Liver (tissue), 9 donors: ENCODE measurements around the gene CMTM5. TPM values are rescaled to one million over a fixed set of nuclear protein-coding genes. Genes with fewer than 3 reads are reported as not detected.
"Not testable (repeated sequence)": the region's sequence is repeated elsewhere in the genome, so short reads cannot be mapped to it uniquely, and the experiment has no call there.

Experiments
- DNase-seq: peaks from one replicate; pipeline ENCODE4 v3.0.0-alpha.2; 2017; ENCODE audit warnings: low spot score
- H3K27ac ChIP-seq, 2 donors: one replicate each; pipeline ENCODE4 v1.7.0; 2013; ENCODE audit warnings: inconsistent platforms in 2 of 2, low read length in 2 of 2, control low read depth in 1 of 2, low read depth in 1 of 2, mild to moderate bottlenecking in 1 of 2
- H3K27me3 ChIP-seq, 4 donors: one replicate each; pipeline versions ENCODE4 v1.6.1 to v1.7.0; 2013; ENCODE audit warnings: low read length in 3 of 4, inconsistent platforms in 1 of 4, mild to moderate bottlenecking in 1 of 4, moderate library complexity in 1 of 4; ENCODE audit not compliant: control insufficient read depth in 4 of 4, insufficient read depth in 4 of 4
- H3K36me3 ChIP-seq, 4 donors: one replicate each; pipeline versions ENCODE4 v1.6.1 to v1.7.0; 2013; ENCODE audit warnings: low read length in 3 of 4, mild to moderate bottlenecking in 3 of 4, low read depth in 1 of 4, moderate library complexity in 1 of 4; ENCODE audit not compliant: control insufficient read depth in 4 of 4, insufficient read depth in 3 of 4
- H3K4me1 ChIP-seq, 4 donors: one replicate each; pipeline versions ENCODE4 v1.6.1 to v1.7.0; 2013; ENCODE audit warnings: low read length in 3 of 4, mild to moderate bottlenecking in 3 of 4, moderate library complexity in 1 of 4; ENCODE audit not compliant: control insufficient read depth in 4 of 4, insufficient read depth in 4 of 4
- H3K4me3 ChIP-seq, 3 donors: one replicate each; pipeline versions ENCODE4 v1.6.1 to v1.7.0; 2013; ENCODE audit warnings: low read length in 3 of 3, control low read depth in 1 of 3, low read depth in 1 of 3, mild to moderate bottlenecking in 1 of 3
- H3K9ac ChIP-seq, 2 donors: one replicate each; pipeline ENCODE4 v1.7.0; 2013; ENCODE audit warnings: low read length in 2 of 2, mild to moderate bottlenecking in 2 of 2, moderate library complexity in 2 of 2, control low read depth in 1 of 2, low read depth in 1 of 2
- H3K9me3 ChIP-seq, 4 donors: one replicate each; pipeline versions ENCODE4 v1.6.1 to v1.7.0; 2013; ENCODE audit warnings: low read length in 3 of 4; ENCODE audit not compliant: control insufficient read depth in 4 of 4
- FOXA1 ChIP-seq: IDR thresholded peaks from 2 replicates; pipeline ENCODE4 v1.6.1; 2016; ENCODE audit warnings: antibody characterized with exemption
- FOXA2 ChIP-seq: IDR thresholded peaks from 2 replicates; pipeline ENCODE4 v1.6.1; 2016; ENCODE audit warnings: antibody characterized with exemption
- GABPA ChIP-seq, 2 donors: IDR thresholded peaks in 1 of 2; conservative IDR thresholded peaks in 1 of 2; 2 replicates each; pipeline ENCODE4 v1.6.1; 2016; ENCODE audit warnings: antibody characterized with exemption in 2 of 2, mild to moderate bottlenecking in 1 of 2, moderate library complexity in 1 of 2
- HNF4G ChIP-seq: IDR thresholded peaks from 2 replicates; pipeline ENCODE4 v1.6.1; 2016; ENCODE audit warnings: antibody characterized with exemption
- JUND ChIP-seq, 2 donors: IDR thresholded peaks; 2 replicates each; pipeline ENCODE4 v1.6.1; 2016; ENCODE audit warnings: antibody characterized with exemption in 2 of 2
- RXRA ChIP-seq, 2 donors: IDR thresholded peaks; 2 replicates each; pipeline ENCODE4 v1.6.1; 2017 to 2018; ENCODE audit warnings: antibody characterized with exemption in 2 of 2, mild to moderate bottlenecking in 1 of 2
- TAF1 ChIP-seq: conservative IDR thresholded peaks from 2 replicates; pipeline ENCODE4 v1.6.1; 2016; ENCODE audit warnings: antibody characterized with exemption, mild to moderate bottlenecking
- WGBS: extraction: QIAGEN DNeasy Blood & Tissue Kit; methylation state at CpG from one replicate; pipeline ENCODE4 v1.1.7; 2013; 5-methylcytosine and 5-hydroxymethylcytosine counted together
- polyA plus RNA-seq, 2 donors: library from polyadenylated mRNA; stranded (reverse) in 1 of 2; unstranded in 1 of 2; fragments of 200-250 nt in 1 of 2; fragments of >200 nt in 1 of 2; fragmentation: Nextera tagmentation in 1 of 2; extraction: Ambion mirVana in 1 of 2; gene quantifications; one replicate each; pipeline versions ENCODE4 v1.2.1 to v1.2.3, GENCODE V29; 2013 to 2015
- total RNA-seq, 2 donors: library from RNA; depleted of rRNA; stranded (reverse); fragments of >200 nt; gene quantifications; one replicate each; pipeline ENCODE4 v1.2.3, GENCODE V29; 2014
- TF ChIP-seq, protein P1 (sequence below): IDR thresholded peaks from 2 replicates; pipeline ENCODE4 v1.6.1; 2016; ENCODE audit warnings: antibody characterized with exemption, mild to moderate bottlenecking
- TF ChIP-seq, protein P2 (sequence below): fragments of 150-350 bp; IDR thresholded peaks from 2 replicates; pipeline ENCODE4 v1.5.1; 2017; ENCODE audit warnings: improper control_type of control experiment, low read depth, low read length; ENCODE audit not compliant: missing input control
- TF ChIP-seq, protein P3 (sequence below): IDR thresholded peaks from 2 replicates; pipeline ENCODE4 v1.6.1; 2016; ENCODE audit warnings: antibody characterized with exemption
- TF ChIP-seq, protein P4 (sequence below): IDR thresholded peaks from 2 replicates; pipeline ENCODE4 v1.6.1; 2016; ENCODE audit warnings: antibody characterized with exemption
- TF ChIP-seq, protein P5 (sequence below): IDR thresholded peaks from 2 replicates; pipeline ENCODE4 v1.6.1; 2016; ENCODE audit warnings: antibody characterized with exemption
- donor health status: healthy.
- donor health status: healthy.
- donor health status: healthy.
- donor health status: healthy.
- donor health status: healthy.

Gene CMTM5
- total and polyA plus RNA-seq, 4 donors = 0.22 to 5.5 TPM; not detected in 2

DNA sequence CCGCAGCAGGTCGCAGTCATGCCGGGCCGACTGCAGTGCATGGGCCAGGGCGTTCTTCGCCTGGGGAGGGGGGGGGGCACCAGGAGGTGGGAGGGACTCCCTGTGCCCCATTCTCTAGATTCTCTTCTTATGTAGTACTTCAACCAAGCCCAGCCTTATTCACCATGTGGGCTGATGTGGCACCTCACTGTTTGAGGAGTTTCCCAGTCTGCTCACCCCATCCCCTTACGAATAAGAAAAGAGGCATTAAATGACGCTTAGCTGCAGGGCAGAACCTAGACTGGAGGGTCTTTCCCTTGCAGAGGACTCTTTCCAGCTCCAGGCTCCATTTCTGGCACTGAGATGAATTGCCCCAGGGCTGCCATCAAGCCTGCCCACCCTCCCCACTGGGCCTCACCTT is 12.2 kb downstream of the CMTM5 start:
- 79% methylated on average over 8 of the region's 8 CpGs for WGBS

DNA sequence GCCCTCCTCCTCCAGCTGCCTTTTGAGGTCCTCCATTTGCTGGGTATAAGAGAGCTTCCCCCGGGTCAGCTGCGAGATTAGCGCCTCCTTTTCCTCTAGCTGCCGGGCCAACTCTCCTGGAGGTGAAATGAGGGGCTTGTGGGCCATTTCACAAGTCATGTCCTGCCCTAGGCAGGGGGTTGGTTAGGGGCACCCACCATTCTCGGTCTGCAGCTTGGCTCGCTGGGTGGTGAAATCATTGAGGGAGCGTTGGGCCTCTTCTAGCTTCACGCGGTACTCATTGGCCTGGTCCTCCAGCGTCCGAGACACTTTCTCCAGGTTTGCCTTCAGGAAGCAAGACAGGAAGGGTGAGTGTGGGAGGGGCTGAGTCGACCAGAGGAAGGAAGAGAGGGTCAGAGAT is 12.6 kb downstream of the CMTM5 start:
- no peak for DNase-seq
- H3K9ac ChIP-seq = no peak overlapping the region
- no peaks in the 10 kb centered on the region for H3K4me1 ChIP-seq
- no peak for TF ChIP-seq FOXA1
- no peaks in the 10 kb centered on the region for H3K27me3 ChIP-seq
- no peaks in the 10 kb centered on the region for H3K9me3 ChIP-seq
- no peak overlapping the region for H3K27ac ChIP-seq
- WGBS = 75% methylated on average over 12 of the region's 12 CpGs
- H3K4me3 ChIP-seq = no peak overlapping the region
- H3K36me3 ChIP-seq = no peaks in the 10 kb centered on the region

More for the DNA sequence above, 12.2 kb downstream of the CMTM5 start:
- TF ChIP-seq RXRA (IDR thresholded peaks at IDR 0.05) (no peak), JUND (IDR thresholded peaks at IDR 0.05) (no peak), GABPA (IDR thresholded peaks at IDR 0.05 in 1 of 2, conservative IDR thresholded peaks at IDR 0.05 in 1 of 2) (no peak), TAF1 (no peak), HNF4G (no peak), FOXA2 (no peak)
- TF ChIP-seq, protein P1, sequence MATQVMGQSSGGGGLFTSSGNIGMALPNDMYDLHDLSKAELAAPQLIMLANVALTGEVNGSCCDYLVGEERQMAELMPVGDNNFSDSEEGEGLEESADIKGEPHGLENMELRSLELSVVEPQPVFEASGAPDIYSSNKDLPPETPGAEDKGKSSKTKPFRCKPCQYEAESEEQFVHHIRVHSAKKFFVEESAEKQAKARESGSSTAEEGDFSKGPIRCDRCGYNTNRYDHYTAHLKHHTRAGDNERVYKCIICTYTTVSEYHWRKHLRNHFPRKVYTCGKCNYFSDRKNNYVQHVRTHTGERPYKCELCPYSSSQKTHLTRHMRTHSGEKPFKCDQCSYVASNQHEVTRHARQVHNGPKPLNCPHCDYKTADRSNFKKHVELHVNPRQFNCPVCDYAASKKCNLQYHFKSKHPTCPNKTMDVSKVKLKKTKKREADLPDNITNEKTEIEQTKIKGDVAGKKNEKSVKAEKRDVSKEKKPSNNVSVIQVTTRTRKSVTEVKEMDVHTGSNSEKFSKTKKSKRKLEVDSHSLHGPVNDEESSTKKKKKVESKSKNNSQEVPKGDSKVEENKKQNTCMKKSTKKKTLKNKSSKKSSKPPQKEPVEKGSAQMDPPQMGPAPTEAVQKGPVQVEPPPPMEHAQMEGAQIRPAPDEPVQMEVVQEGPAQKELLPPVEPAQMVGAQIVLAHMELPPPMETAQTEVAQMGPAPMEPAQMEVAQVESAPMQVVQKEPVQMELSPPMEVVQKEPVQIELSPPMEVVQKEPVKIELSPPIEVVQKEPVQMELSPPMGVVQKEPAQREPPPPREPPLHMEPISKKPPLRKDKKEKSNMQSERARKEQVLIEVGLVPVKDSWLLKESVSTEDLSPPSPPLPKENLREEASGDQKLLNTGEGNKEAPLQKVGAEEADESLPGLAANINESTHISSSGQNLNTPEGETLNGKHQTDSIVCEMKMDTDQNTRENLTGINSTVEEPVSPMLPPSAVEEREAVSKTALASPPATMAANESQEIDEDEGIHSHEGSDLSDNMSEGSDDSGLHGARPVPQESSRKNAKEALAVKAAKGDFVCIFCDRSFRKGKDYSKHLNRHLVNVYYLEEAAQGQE = no peak
- TF ChIP-seq, protein P2, sequence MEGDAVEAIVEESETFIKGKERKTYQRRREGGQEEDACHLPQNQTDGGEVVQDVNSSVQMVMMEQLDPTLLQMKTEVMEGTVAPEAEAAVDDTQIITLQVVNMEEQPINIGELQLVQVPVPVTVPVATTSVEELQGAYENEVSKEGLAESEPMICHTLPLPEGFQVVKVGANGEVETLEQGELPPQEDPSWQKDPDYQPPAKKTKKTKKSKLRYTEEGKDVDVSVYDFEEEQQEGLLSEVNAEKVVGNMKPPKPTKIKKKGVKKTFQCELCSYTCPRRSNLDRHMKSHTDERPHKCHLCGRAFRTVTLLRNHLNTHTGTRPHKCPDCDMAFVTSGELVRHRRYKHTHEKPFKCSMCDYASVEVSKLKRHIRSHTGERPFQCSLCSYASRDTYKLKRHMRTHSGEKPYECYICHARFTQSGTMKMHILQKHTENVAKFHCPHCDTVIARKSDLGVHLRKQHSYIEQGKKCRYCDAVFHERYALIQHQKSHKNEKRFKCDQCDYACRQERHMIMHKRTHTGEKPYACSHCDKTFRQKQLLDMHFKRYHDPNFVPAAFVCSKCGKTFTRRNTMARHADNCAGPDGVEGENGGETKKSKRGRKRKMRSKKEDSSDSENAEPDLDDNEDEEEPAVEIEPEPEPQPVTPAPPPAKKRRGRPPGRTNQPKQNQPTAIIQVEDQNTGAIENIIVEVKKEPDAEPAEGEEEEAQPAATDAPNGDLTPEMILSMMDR = no peak
- TF ChIP-seq, protein P3, sequence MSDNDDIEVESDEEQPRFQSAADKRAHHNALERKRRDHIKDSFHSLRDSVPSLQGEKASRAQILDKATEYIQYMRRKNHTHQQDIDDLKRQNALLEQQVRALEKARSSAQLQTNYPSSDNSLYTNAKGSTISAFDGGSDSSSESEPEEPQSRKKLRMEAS = no peak
- TF ChIP-seq, protein P4, sequence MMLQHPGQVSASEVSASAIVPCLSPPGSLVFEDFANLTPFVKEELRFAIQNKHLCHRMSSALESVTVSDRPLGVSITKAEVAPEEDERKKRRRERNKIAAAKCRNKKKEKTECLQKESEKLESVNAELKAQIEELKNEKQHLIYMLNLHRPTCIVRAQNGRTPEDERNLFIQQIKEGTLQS = no peak
- TF ChIP-seq, protein P5, sequence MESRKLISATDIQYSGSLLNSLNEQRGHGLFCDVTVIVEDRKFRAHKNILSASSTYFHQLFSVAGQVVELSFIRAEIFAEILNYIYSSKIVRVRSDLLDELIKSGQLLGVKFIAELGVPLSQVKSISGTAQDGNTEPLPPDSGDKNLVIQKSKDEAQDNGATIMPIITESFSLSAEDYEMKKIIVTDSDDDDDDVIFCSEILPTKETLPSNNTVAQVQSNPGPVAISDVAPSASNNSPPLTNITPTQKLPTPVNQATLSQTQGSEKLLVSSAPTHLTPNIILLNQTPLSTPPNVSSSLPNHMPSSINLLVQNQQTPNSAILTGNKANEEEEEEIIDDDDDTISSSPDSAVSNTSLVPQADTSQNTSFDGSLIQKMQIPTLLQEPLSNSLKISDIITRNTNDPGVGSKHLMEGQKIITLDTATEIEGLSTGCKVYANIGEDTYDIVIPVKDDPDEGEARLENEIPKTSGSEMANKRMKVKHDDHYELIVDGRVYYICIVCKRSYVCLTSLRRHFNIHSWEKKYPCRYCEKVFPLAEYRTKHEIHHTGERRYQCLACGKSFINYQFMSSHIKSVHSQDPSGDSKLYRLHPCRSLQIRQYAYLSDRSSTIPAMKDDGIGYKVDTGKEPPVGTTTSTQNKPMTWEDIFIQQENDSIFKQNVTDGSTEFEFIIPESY = no peak
- Histone ChIP-seq H3K9ac (no peak overlapping the region), H3K4me1 (no peaks in the 10 kb centered on the region), H3K36me3 (no peaks in the 10 kb centered on the region), H3K9me3 (no peaks in the 10 kb centered on the region), H3K27ac (no peak overlapping the region), H3K27me3 (no peaks in the 10 kb centered on the region), H3K4me3 (no peak overlapping the region)
- DNase-seq = no peak

DNA sequence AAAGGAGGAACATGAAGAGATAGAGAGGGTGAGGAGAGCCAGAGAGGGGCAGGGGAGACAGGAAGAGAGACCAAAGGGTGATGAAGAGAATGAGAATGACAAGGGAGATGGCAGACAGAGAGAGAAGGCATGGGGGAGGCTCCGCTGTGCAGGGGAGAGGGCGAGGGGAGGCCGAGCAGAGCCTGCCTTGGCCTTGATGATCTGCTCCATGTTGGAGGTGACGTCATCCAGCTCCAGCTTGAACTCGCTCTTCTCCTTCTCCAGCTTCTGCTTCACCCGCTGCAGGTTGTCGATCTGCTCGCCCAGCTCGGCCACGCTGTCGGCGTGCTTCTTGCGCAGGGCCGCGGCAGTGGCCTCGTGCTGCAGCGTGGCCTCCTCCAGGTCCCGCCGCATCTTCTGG is 13.0 kb downstream of the CMTM5 start:
- not testable (repeated sequence) for H3K4me3 ChIP-seq, H3K9ac ChIP-seq, H3K27ac ChIP-seq, H3K27me3 ChIP-seq, H3K9me3 ChIP-seq, H3K4me1 ChIP-seq, DNase-seq, H3K36me3 ChIP-seq
- WGBS = 80% methylated on average over 4 of the region's 19 CpGs
